Gastrocnemius medialis (tissue), 4 donors: ENCODE measurements around the gene ATG7. TPM values are rescaled to one million over a fixed set of nuclear protein-coding genes. Genes with fewer than 3 reads are reported as not detected.

Experiments
- ATAC-seq, 2 donors: fragments of 150-250 bp; one replicate each; pipeline ENCODE4 v1.9.1; 2016
- DNase-seq, 2 donors: peaks; one replicate each; pipeline ENCODE4 v3.0.0-alpha.2; 2019
- H3K27ac ChIP-seq, 4 donors: fragments of 200-600 bp; sonication (generic); 1 replicate in 1 of 4; 2 replicates in 3 of 4; pipeline ENCODE4 v1.5.1; 2016 to 2018; ENCODE audit warnings: mild to moderate bottlenecking in 2 of 4, moderate library complexity in 1 of 4
- H3K27me3 ChIP-seq, 3 donors: fragments of 200-600 bp; sonication (generic) in 2 of 3; 1 replicate in 1 of 3; 2 replicates in 2 of 3; pipeline versions ENCODE4 v1.5.1 to v1.6.0; 2016 to 2019; ENCODE audit warnings: mild to moderate bottlenecking in 1 of 3, moderate library complexity in 1 of 3
- H3K36me3 ChIP-seq, 2 donors: fragments of 200-600 bp; sonication (generic) in 1 of 2; one replicate each; pipeline ENCODE4 v1.5.1; 2017 to 2018
- H3K4me1 ChIP-seq, 2 donors: fragments of 200-600 bp; sonication (generic) in 1 of 2; one replicate each; pipeline ENCODE4 v1.5.1; 2016 to 2017; ENCODE audit warnings: mild to moderate bottlenecking in 2 of 2
- H3K4me3 ChIP-seq, 4 donors: fragments of 200-600 bp; sonication (generic) in 3 of 4; 1 replicate in 1 of 4; 2 replicates in 3 of 4; pipeline ENCODE4 v1.5.1; 2016 to 2019; ENCODE audit warnings: mild to moderate bottlenecking in 2 of 4
- H3K9me3 ChIP-seq, 3 donors: fragments of 200-600 bp; sonication (generic) in 2 of 3; 1 replicate in 1 of 3; 2 replicates in 2 of 3; pipeline ENCODE4 v1.5.1; 2016 to 2019
- CTCF ChIP-seq, 5 experiments: fragments of 450-650 bp in 3 of 5; fragments of 200-600 bp in 2 of 5; sonication (generic) in 2 of 5; IDR thresholded peaks in 4 of 5; conservative IDR thresholded peaks in 1 of 5; 1 replicate in 4 of 5; 2 replicates in 1 of 5; pipeline ENCODE4 v1.5.1; 2016 to 2019; ENCODE audit warnings: antibody characterized with exemption in 5 of 5, mild to moderate bottlenecking in 3 of 5, moderate library complexity in 3 of 5
- POLR2A ChIP-seq, 2 donors: fragments of 450-650 bp; IDR thresholded peaks; one replicate each; pipeline ENCODE4 v1.6.1; 2017; ENCODE audit warnings: antibody characterized with exemption in 2 of 2, mild to moderate bottlenecking in 2 of 2, moderate library complexity in 2 of 2
- in situ Hi-C, 4 donors: fragments of 200-750 bp; cut with MboI; loops; one replicate each; pipeline versions ENCODE4 v1.15.0 to v1.8.0; 2017; ENCODE audit warnings: low sequenced_read_pairs in 4 of 4
- intact Hi-C: fragments of 100-400 bp; cut with DNase I; formaldehyde crosslinking; loops from one replicate; pipeline ENCODE4 v1.15.1; 2023; ENCODE audit warnings: low total_unique reads
- total RNA-seq, 4 donors: library from RNA; depleted of rRNA; stranded (reverse); fragments of >200 nt; gene quantifications; one replicate each; pipeline versions ENCODE4 v1.1.0 to v1.2.3, GENCODE V29; 2016

Gene ATG7
- total RNA-seq, 4 donors from 2014 or later = 13.5 to 29.2 (median 15.0) TPM

- ATAC-seq (no peak), DNase-seq (no peak)
- Histone ChIP-seq H3K27ac (no peak overlapping the region), H3K4me3 (no peak overlapping the region), H3K36me3 (no peaks in the 10 kb centered on the region), H3K9me3 (no peaks in the 10 kb centered on the region), H3K4me1 (peaks cover 58 to 59% of the 10 kb centered on the region in 2 donors), H3K27me3 (no peaks in the 10 kb centered on the region)
- in situ Hi-C loops (no loop called here), intact Hi-C loops (no loop called here)
- no peak for TF ChIP-seq POLR2A (IDR thresholded peaks at IDR 0.05)
Measured at GRCh38 chr3:11285471-11285870, 13.3 kb downstream of the ATG7 start.

- ATAC-seq (no peak), DNase-seq (no peak)
- Histone ChIP-seq H3K36me3 (no peaks in the 10 kb centered on the region), H3K27me3 (no peaks in the 10 kb centered on the region), H3K27ac (peak overlapping the region; percentile 60 to 72 (median 62)), H3K4me1 (peaks cover 51 to 52% of the 10 kb centered on the region in 2 donors), H3K9me3 (no peaks in the 10 kb centered on the region), H3K4me3 (no peak overlapping the region)
- no peak for TF ChIP-seq POLR2A (IDR thresholded peaks at IDR 0.05)
- in situ Hi-C loops (no loop called here), intact Hi-C loops (no loop called here)
Measured at GRCh38 chr3:11287404-11287803, 15.2 kb downstream of the ATG7 start.

- no peak for ATAC-seq
- TF ChIP-seq POLR2A (IDR thresholded peaks at IDR 0.05) = no peak
- no peak for TF ChIP-seq CTCF (IDR thresholded peaks at IDR 0.05 in 4 of 5, conservative IDR thresholded peaks at IDR 0.05 in 1 of 5)
- no peaks in the 10 kb centered on the region for H3K27me3 ChIP-seq
- no peaks in the 10 kb centered on the region for H3K36me3 ChIP-seq
- DNase-seq = no peak
- no peak overlapping the region for H3K4me3 ChIP-seq
- peaks cover 45% of the 10 kb centered on the region in 2 donors for H3K4me1 ChIP-seq
- intact Hi-C loops = no loop called here
- in situ Hi-C loops = no loop called here
- no peaks in the 10 kb centered on the region for H3K9me3 ChIP-seq
- H3K27ac ChIP-seq = peak overlapping the region; percentile 60 to 72 (median 62)
Measured at GRCh38 chr3:11288021-11288491, 15.9 kb downstream of the ATG7 start.

- peaks cover 37 to 38% of the 10 kb centered on the region in 2 donors for H3K4me1 ChIP-seq
- in situ Hi-C loops (no loop called here), intact Hi-C loops (no loop called here)
- no peaks in the 10 kb centered on the region for H3K27me3 ChIP-seq
- no peak for TF ChIP-seq CTCF (IDR thresholded peaks at IDR 0.05 in 4 of 5, conservative IDR thresholded peaks at IDR 0.05 in 1 of 5)
- no peak for TF ChIP-seq POLR2A (IDR thresholded peaks at IDR 0.05)
- no peaks in the 10 kb centered on the region for H3K9me3 ChIP-seq
- H3K36me3 ChIP-seq = no peaks in the 10 kb centered on the region
- H3K4me3 ChIP-seq = no peak overlapping the region
- peak overlapping the region; percentile 60 to 72 (median 62) for H3K27ac ChIP-seq
- ATAC-seq = peak; percentile 74 to 79
- no peak for DNase-seq
Measured at GRCh38 chr3:11288786-11289637, 16.8 kb downstream of the ATG7 start.

- no peak for DNase-seq
- peaks cover 35 to 38% of the 10 kb centered on the region in 2 donors for H3K4me1 ChIP-seq
- ATAC-seq = no peak
Measured at GRCh38 chr3:11289864-11290263, 17.7 kb downstream of the ATG7 start.

More at GRCh38 chr3:11289864-11290263, 17.7 kb downstream of the ATG7 start:
- H3K36me3 ChIP-seq = no peaks in the 10 kb centered on the region
- H3K9me3 ChIP-seq = no peaks in the 10 kb centered on the region
- TF ChIP-seq POLR2A (IDR thresholded peaks at IDR 0.05) (no peak), CTCF (IDR thresholded peaks at IDR 0.05 in 4 of 5, conservative IDR thresholded peaks at IDR 0.05 in 1 of 5) (no peak)
- H3K4me3 ChIP-seq = no peak overlapping the region
- in situ Hi-C loops = no loop called here
- no peaks in the 10 kb centered on the region for H3K27me3 ChIP-seq
- H3K27ac ChIP-seq = peak overlapping the region; percentile 60 to 72 (median 62)
- intact Hi-C loops = no loop called here
